NCI-H146 (cell line): ENCODE measurements around the gene DNAJC22.
A peak's percentile ranks its signal among the peaks of the same experiment; 100 is the strongest.

Source experiments
- DNase-seq: peaks from one replicate; lab custom pipeline; 2025; lab: John Stamatoyannopoulos, UW

Gene DNAJC22

GRCh38 chr12:49345051-49345824 lies 1.4 kb upstream of the DNAJC22 start:
- peak; percentile 79 for DNase-seq

- peak; percentile 28 for DNase-seq
Measured at GRCh38 chr12:49345825-49346658, 646 bp upstream of the DNAJC22 start.

- peak; percentile 78 for DNase-seq
Measured at GRCh38 chr12:49347311-49348193, 864 bp downstream of the DNAJC22 start.

- no peak for DNase-seq
Measured at GRCh38 chr12:49348781-49349180, 2.1 kb downstream of the DNAJC22 start.

GRCh38 chr12:49349266-49349665 lies 2.6 kb downstream of the DNAJC22 start:
- no peak for DNase-seq

GRCh38 chr12:49352351-49352750 lies 5.7 kb downstream of the DNAJC22 start:
- no peak for DNase-seq

GRCh38 chr12:49355913-49356312 lies 9.2 kb downstream of the DNAJC22 start:
- DNase-seq = no peak

- DNase-seq = peak; percentile 52
Measured at GRCh38 chr12:49357103-49357678, 10.5 kb downstream of the DNAJC22 start.

- peak; percentile 75 for DNase-seq
Measured at GRCh38 chr12:49358483-49359141, 11.9 kb downstream of the DNAJC22 start.

GRCh38 chr12:49359671-49360070 lies 13.0 kb downstream of the DNAJC22 start:
- DNase-seq = no peak

- DNase-seq = no peak
Measured at GRCh38 chr12:49362077-49362476, 15.4 kb downstream of the DNAJC22 start.

GRCh38 chr12:49364989-49365388 lies 18.3 kb downstream of the DNAJC22 start:
- DNase-seq = no peak

- no peak for DNase-seq
Measured at GRCh38 chr12:49365542-49365941, 18.9 kb downstream of the DNAJC22 start.

GRCh38 chr12:49366096-49366651 lies 19.5 kb downstream of the DNAJC22 start:
- peak; percentile 88 for DNase-seq

- DNase-seq = peak; percentile 98
Measured at GRCh38 chr12:49366652-49367380, 20.1 kb downstream of the DNAJC22 start.

- peak; percentile 77 for DNase-seq
Measured at GRCh38 chr12:49367381-49368239, 20.9 kb downstream of the DNAJC22 start, which contains the start of gene SPATS2. Gene SPATS2, plus strand, starts transcription at chr12:49367462. Its CDS starts 93,551 bp downstream, at chr12:49461013.

- no peak for DNase-seq
Measured at GRCh38 chr12:49368240-49368600, 21.5 kb downstream of the DNAJC22 start.

- peak; percentile 24 for DNase-seq
Measured at GRCh38 chr12:49369411-49370145, 22.9 kb downstream of the DNAJC22 start.
